Measurements from ENCODE around the gene PITPNM2. TPM values are rescaled to one million over a fixed set of nuclear protein-coding genes. Genes with fewer than 3 reads are reported as not detected.
"Not testable (repeated sequence)": the region's sequence is repeated elsewhere in the genome, so short reads cannot be mapped to it uniquely, and the experiment has no call there.

Gene PITPNM2
- polyA plus RNA-seq, 1 experiment = 1.3 TPM

DNA sequence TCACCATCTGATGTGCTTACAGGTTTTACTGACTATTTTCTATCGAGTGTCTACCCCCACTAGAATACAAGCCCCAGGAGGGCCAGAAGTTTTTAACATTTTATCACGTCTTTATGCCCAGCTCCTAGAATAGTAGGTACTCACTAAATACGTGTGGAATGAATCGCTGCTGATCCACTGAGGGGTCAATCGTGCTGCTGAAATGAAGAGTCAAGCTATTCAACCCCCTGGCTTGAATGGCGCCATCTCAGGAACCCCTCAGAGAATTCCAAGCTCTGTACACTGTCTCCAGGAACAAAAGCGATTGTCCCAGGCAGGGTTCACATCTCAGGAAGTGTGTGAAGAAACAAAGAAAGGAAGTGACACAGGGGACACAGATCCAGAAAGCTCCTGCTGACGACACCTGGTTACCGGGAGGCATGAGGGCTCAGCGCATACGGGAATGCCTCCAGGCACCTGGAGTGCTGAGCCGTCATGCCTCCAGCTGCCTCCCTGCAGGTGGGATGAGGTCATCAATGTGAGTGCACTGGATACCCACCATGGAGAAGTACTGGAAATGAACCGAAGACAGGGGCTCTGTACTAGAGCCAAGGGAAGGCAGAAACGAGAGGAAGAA, 45.6 kb downstream of the PITPNM2 start:
- no peak overlapping the region for H3K4me3 ChIP-seq (ENCODE audit: low read depth, low read length)
- no peak overlapping the region for H3K27ac ChIP-seq (ENCODE audit: low read depth, low read length)
- DNase-seq (ENCODE audit: low read depth, low spot score) = no peak
- H3K9me3 ChIP-seq (ENCODE audit: control insufficient read depth, insufficient read depth, low read length) = no peaks in the 10 kb centered on the region
- TF ChIP-seq, protein P1, sequence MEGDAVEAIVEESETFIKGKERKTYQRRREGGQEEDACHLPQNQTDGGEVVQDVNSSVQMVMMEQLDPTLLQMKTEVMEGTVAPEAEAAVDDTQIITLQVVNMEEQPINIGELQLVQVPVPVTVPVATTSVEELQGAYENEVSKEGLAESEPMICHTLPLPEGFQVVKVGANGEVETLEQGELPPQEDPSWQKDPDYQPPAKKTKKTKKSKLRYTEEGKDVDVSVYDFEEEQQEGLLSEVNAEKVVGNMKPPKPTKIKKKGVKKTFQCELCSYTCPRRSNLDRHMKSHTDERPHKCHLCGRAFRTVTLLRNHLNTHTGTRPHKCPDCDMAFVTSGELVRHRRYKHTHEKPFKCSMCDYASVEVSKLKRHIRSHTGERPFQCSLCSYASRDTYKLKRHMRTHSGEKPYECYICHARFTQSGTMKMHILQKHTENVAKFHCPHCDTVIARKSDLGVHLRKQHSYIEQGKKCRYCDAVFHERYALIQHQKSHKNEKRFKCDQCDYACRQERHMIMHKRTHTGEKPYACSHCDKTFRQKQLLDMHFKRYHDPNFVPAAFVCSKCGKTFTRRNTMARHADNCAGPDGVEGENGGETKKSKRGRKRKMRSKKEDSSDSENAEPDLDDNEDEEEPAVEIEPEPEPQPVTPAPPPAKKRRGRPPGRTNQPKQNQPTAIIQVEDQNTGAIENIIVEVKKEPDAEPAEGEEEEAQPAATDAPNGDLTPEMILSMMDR (IDR thresholded peaks at IDR 0.05; ENCODE audit: low read depth, low read length) = no peak
- ChIA-PET POLR2A (no interaction called here), CTCF (no interaction called here)
- H3K27me3 ChIP-seq (ENCODE audit: control insufficient read depth, insufficient read depth, low read length) = no peaks in the 10 kb centered on the region

DNA sequence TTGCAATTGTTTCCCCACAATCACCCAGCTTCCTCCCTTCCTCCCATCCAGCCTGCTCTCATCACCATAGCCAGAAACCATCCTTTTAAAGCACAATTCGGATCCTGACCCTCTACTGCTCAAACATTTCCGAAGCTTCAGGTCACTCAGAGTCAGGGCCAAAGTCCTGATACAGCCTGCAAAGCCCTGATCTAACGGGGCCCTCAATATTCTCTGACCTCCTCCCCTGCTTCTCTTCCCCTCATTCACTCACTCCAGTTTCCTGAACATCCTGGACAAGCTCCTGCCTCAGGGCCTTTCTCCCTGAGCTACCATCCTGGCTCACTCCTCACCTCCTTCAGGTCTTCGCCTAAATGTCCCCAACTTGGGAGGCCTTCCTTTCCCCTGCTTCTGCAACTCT, 46.1 kb downstream of the PITPNM2 start:
- no peak for DNase-seq (ENCODE audit: low read depth, low spot score)
- TF ChIP-seq, protein P1 (IDR thresholded peaks at IDR 0.05; ENCODE audit: low read depth, low read length) = no peak
- no peaks in the 10 kb centered on the region for H3K27me3 ChIP-seq (ENCODE audit: control insufficient read depth, insufficient read depth, low read length)
- H3K27ac ChIP-seq (ENCODE audit: low read depth, low read length) = no peak overlapping the region
- no peaks in the 10 kb centered on the region for H3K9me3 ChIP-seq (ENCODE audit: control insufficient read depth, insufficient read depth, low read length)
- POLR2A ChIA-PET = no interaction called here
- CTCF ChIA-PET = no interaction called here
- no peak overlapping the region for H3K4me3 ChIP-seq (ENCODE audit: low read depth, low read length)

DNA sequence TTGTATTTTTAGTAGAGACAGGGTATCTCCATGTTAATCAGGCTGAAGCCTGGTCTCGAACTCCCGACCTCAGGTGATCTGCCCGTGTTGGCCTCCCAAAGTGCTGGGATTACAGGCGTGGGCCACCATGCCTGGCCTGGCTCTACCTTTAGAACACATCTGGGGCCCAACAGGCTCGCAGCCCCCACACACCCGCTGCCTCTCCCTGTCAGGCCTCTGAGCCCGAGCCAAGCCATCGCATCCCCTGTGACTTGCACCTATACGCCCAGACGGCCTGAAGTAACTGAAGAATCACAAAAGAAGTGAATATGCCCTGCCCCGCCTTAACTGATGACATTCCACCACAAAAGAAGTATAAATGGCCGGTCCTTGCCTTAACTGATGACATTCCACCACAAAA, 46.8 kb downstream of the PITPNM2 start:
- H3K9me3 ChIP-seq (ENCODE audit: control insufficient read depth, insufficient read depth, low read length); DNase-seq (ENCODE audit: low read depth, low spot score); CTCF ChIA-PET; H3K27me3 ChIP-seq (ENCODE audit: control insufficient read depth, insufficient read depth, low read length); H3K4me3 ChIP-seq (ENCODE audit: low read depth, low read length); H3K27ac ChIP-seq (ENCODE audit: low read depth, low read length); POLR2A ChIA-PET: not testable (repeated sequence)

DNA sequence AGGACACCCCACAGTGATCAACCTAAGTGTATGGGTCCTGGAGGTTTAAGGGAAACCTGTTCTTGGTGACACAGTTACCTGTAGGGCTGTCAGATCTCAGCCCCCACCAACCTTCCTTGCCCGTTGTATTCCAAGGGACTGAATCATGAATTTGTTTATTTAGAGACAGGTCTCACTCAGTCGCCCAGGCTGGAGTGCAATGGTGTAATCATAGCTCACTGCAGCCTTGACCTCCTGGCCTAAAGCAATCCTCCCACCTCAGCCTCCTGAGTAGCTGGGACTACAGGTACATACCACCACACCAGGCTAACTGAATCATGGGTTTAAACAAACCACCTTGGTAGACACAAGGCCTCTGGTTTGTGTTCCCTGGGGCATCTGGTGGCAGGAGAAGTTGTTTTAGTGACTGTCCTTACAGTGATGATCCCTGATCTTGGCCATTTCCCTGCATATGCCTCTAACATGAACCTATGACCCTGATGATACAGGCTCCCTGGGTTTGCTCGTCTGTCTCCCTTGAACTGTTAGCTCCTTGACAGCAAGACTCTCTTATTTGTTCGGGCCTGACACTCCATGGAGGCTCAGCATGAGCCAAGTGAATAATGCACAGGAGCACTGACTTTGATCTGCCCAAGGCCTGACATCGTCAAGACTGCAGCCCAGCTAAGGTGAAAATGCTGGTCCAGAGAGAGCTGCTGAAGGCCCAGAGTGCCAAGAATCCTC, 47.9 kb downstream of the PITPNM2 start:
- H3K9me3 ChIP-seq (ENCODE audit: control insufficient read depth, insufficient read depth, low read length) = no peaks in the 10 kb centered on the region
- POLR2A ChIA-PET = interaction anchor here (0.6 kb wide), 1 partner anchor 253 kb away, joined by 3 read pairs; no protein-coding TSS in a partner anchor
- CTCF ChIA-PET = interaction anchor here (0.6 to 0.7 kb wide), 3 partner anchors 10 to 34 kb away, joined by 3 to 5 read pairs (median 4); no protein-coding TSS in a partner anchor
- TF ChIP-seq, protein P1 (IDR thresholded peaks at IDR 0.05; ENCODE audit: low read depth, low read length) = no peak
- peaks cover 5% of the 10 kb centered on the region for H3K27me3 ChIP-seq (ENCODE audit: control insufficient read depth, insufficient read depth, low read length)
- no peak for DNase-seq (ENCODE audit: low read depth, low spot score)
- H3K27ac ChIP-seq (ENCODE audit: low read depth, low read length) = no peak overlapping the region
- no peak overlapping the region for H3K4me3 ChIP-seq (ENCODE audit: low read depth, low read length)

DNA sequence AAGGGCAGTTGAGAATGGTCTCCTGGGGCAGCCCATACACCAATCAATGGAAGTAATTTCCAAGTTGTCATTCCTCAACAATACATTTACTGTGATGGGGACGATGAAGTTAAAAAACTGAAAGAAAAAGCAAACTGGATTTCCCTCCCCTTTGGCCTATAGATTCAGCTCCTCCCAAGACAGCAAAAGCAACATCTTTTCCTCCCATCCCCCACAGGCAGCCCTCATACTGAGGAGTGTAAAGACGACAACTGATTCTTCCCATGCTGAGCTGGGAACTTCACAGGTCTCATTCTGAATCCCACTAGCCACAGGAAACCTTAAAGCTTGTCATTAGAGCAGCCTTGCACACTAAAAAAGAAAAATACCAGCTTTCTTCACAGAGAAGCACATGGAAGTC, 48.5 kb downstream of the PITPNM2 start:
- TF ChIP-seq, protein P1 (IDR thresholded peaks at IDR 0.05; ENCODE audit: low read depth, low read length) = no peak
- no peak overlapping the region for H3K4me3 ChIP-seq (ENCODE audit: low read depth, low read length)
- no peak overlapping the region for H3K27ac ChIP-seq (ENCODE audit: low read depth, low read length)
- H3K27me3 ChIP-seq (ENCODE audit: control insufficient read depth, insufficient read depth, low read length) = peaks cover 5% of the 10 kb centered on the region
- no peak for DNase-seq (ENCODE audit: low read depth, low spot score)
- CTCF ChIA-PET = interaction anchor here (0.6 to 0.7 kb wide), 2 partner anchors 17 to 34 kb away, joined by 3 to 5 read pairs; no protein-coding TSS in a partner anchor
- POLR2A ChIA-PET = no interaction called here
- H3K9me3 ChIP-seq (ENCODE audit: control insufficient read depth, insufficient read depth, low read length) = no peaks in the 10 kb centered on the region
